Renal cortical epithelial cell (primary cell): ENCODE data around the gene EPB41L4A. TPM values are rescaled to one million over a fixed set of nuclear protein-coding genes. Genes with fewer than 3 reads are reported as not detected.
A peak's percentile ranks its signal among the peaks of the same experiment; 100 is the strongest.
"Not testable (repeated sequence)": the region's sequence is repeated elsewhere in the genome, so short reads cannot be mapped to it uniquely, and the experiment has no call there.

ENCODE experiments used
- DNase-seq: peaks from one replicate; pipeline ENCODE4 v3.0.0-alpha.2; 2011; ENCODE audit warnings: low read depth
- total RNA-seq: library from RNA; depleted of rRNA; stranded (reverse); fragments of >200 nt; gene quantifications from 2 replicates; pipeline ENCODE4 v1.2.3, GENCODE V29; 2014

EPB41L4A gene
- total RNA-seq, 1 donor from 2014 or later = 26.1 TPM

DNA sequence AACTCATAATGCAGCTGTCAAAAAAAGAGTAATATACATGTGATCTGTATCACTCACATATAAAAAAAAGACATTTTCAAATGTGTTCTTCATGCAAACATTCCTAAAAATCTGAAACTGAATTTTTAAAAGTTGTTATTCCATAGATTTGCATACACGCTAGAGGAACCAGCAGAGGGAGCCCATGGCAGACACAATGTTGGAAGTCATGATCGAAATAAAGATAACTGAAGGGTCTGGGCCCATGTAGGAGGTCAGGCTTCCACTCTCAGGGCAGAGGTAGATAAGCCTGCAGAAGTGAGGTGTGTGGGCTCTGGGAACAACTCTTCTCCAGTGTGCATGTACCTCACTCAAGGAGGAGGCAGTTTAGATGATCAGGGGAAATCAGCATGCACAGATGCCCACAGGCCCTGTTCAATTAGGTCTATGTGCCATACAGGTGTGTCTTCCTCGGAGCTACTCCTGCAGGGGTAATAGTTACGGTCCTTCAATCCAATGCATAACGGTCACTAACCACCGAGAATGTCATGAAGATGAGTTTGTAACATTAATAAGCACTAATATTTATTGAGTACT is 208.6 kb downstream of the EPB41L4A start:
- DNase-seq = peak; percentile 44

DNA sequence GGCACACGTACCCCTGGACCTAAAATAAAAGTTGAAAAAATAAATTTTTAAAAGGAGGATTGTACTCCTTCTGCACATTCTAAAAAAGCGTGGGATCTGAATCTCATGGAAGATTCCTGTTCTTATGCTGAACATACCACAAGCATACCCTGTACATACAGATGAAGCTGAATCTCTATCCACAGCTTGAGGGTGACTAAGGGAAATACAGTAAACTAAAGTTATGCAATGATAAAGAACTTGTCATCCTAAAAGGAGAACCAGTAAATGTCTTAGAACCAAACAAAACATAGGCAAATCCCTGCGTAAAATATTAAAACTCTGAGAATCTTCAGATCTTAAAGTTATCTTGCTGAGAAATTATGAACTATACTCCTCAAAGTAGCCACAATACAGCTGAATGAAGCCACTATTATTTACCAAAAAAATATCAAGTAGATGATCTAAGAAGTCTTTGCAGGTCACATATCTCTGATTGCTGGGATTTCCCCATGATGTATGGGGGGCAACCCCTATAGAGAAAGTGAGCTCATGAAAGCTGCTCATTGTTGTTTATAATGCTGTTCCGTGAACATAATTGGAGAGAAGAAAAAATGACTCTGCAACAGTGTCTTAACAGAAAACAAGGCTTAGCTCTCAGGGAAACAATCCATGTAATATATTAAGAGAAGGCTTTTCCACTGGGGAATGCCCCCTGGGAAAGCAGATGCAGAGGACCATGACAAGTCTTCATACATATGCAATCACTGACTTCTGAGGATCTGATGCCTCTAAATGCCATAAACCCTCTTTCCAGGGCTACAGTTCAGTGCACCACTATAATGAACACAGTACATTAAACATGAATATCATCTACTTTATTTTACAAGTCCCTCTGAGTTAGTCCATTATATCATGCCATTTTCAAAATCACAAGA is 210.1 kb downstream of the EPB41L4A start:
- DNase-seq = peak; percentile 51

DNA sequence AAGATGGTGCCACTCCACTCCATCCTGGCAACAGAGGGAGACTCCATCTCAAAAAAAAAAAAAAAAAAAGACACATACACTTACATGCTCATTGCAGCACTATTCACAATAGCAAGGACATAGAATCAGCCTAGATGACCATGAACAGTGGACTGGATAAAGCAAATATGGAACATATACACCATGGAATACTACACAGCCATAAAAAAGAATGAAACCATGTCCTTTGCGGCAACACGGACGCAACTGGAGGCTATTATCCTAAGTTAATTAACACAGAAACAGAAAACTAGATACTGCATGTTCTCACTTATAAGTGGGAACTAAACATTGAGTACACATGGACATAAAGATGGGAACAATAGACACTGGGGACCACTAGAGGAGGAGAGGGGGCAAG is 210.9 kb downstream of the EPB41L4A start:
- not testable (repeated sequence) for DNase-seq

DNA sequence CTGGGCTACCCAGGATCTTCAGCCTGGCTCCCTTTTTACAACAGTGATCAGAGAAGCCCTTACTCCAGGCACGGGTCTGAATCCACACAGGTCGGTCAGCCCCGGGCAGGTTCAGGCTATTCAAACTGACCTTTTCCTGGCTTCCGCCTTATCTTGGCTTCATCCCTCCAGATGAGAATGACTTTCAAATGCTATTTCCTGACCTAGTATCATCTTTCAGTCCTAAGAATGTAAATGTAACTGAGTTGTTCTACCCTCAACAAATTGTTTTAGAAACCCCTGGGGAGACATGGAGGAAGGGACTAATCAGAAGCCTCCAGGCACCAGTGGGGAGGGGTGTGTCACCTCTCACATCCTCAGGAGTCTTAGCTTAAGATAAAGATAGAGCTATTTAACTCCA is 213.2 kb downstream of the EPB41L4A start:
- no peak for DNase-seq

DNA sequence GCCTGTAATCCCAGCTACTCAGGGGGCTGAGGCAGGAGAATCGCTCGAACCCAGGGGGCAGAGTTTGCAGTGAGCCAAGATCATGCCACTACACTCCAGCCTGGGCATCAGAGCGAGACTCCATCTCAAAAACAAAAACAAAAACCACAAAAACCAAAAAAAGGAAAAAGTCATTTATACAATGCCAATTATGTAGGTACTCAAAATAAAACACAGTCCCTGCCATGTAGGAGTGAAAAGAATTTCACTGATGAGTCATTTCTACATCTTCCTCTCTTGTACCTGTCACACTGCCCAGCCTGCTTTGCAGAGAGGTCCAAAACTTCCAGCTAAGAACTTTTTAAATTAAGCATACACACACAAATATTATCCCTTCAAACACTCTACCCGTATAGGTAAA is 215.8 kb downstream of the EPB41L4A start:
- peak; percentile 40 for DNase-seq

DNA sequence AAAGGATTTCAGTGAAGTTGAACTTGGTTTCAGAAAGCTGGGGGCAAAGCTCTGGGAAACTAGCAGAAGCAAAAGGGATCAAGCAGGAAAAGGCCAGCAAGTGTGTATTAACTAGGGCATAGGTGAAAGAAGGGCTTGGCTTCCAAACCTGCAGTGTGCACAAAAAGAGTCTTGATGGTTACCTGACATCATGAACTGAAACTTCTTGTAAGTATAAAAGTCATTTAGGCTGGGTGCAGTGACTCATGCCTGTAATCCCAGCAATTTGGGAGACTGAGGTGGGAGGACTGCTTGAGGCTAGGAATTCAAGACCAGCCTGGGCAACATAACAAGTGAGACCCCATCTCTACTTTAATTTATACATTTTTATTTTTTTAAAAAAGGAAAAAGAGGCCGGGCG is 216.4 kb downstream of the EPB41L4A start:
- DNase-seq = no peak

DNA sequence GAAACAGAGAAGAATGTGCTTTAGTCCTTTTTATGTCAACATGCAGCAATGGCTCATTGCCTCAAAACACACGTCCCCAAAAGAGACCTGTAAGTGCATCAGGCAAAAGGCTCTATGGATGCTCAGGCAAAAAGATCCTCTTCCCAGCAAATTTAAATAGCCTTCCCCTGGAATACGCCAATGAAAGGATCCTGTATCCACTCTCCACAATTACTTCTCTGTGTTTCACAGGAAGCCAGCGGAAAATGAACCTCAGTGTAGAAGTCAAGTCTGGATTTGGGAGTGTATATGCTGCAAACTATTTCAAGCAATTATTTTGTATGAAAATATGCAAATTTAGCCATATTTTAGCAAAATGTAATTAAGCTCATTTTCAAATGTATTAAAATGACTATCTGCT is 217.9 kb downstream of the EPB41L4A start:
- no peak for DNase-seq

DNA sequence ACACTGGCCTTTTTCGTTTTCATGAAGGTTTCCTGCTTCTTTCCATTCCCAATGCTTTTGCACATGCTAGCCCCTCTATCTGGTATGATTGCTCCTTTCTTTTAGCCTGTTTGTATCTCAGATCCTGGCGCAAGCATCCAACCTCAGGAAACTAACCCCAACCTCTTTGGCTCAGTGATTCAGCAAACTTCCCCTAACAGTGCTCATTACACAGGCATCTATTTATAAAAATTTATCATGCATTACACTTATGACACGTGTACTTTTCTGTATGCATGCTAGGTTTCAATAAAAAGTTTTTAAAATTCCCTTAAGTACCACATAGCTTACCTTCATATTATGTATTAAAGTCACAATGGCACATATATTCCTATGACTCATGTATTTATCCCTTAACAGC is 218.9 kb downstream of the EPB41L4A start:
- no peak for DNase-seq

DNA sequence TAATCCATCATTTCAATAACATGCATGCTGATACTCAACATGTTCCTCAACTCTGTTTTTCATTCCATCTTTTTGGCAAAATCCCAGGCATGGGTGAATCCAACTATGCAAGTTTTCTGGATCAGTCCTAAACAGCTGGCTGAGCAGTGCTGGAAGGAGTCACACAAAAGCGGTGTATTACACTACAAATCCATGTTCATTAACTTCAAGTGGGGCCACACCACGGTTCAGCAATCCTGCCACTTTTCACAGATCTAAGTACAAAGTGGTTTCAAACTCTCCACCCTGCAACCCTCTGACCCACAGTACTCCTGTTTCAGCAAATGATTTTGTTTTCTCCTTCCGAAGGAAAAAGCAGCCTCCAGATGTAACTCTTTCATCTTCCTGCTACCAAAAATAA is 222.5 kb downstream of the EPB41L4A start:
- peak; percentile 56 for DNase-seq

DNA sequence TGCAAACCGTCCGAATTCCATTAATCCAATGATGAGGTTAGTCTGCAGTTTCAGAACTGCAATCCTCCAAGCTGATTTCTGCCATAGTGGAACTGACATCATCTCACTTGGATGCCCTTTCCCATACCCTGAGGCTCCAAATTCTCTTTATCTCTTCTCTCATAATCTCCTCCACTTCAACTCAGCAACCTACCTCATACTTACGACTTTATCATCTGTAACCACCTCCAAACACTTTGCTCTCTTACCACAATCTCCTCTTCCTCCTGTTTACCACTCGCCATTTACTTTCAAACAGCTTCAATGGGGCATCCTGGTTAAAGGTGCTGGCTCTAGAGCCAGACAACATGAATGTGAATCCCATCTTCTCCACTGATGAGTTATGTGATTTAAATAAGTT is 223.2 kb downstream of the EPB41L4A start:
- DNase-seq = no peak

DNA sequence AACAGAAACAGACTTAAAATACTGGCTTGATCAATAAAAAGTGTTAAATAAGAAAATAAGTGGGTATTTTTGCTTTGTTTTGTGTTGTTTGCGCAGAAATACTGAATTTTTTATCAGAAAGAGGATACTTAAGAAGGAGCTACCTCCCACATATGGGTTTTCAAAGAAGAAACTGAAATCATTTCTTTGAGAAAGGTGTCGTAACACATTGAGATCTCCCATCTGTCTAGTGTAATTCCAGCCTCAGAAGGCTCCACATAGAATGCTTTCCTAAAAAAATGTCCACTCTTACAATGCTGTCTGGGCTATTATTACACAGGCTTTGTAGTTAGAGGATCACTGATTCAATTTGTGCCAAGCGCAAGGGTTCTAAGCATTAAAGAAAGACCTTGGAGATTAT is 226.2 kb downstream of the EPB41L4A start:
- DNase-seq = no peak

DNA sequence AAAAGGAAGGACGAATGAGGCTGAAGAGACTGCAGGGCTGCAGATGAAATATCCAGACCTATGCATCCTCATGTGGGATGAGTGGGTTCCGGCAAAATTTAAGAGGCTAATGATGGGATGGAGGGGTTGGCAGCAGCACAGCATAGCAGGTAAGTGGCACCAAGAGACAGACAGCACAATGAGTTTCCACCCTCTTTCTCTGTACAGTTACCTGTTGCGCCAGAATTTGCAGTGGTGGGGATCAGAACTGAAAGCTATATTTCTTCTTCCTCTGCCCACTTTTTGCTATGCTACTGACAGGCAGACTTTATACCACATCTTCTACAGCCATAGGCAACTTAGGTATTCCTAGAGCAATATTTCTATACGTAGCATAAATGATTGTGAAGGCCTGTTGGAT is 227.0 kb downstream of the EPB41L4A start:
- no peak for DNase-seq

DNA sequence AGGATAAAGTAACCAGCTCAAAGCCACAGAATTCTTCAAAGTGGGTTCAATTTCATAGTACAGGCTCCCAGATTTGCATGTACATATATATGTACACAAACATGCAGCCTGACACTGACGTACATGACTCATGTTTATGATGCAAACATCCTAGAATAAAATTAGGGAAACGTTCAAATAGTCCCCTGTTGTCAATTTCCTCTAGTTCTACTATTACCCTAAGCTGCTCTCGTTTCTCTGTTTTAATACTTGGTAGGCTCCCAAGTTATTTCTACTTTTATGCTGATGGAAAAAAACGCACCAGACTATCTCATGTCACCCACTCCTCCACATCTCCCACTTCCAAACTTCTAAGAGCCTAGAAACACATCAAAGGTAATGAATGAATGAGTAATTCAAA is 229.7 kb downstream of the EPB41L4A start:
- no peak for DNase-seq

DNA sequence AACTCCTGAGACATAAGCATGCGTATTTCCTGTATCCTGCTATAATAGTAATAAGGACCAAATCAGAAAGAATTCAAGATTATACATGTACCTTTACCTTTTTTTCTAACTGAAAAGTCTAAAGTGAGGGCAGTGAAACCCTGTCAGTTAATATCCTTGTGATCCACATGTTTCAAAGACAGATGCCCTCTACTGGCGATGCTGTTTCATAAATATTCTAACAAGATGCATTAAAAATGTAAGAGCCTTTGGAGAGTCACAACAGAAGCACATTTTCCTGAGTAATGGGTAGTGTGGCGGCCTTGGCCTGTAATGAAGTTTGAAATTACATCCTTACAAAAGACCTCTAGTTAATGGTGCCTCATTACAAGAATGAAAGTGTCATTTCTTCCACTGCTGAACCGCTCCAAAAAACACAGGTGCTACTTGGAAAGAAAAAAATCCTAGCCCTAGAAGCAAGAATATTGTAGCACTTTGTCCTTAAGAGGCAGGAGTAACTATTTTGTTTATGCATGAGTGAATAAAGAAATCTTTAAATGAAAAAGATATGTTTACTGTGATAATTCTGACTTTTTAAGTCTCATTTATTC is 232.6 kb downstream of the EPB41L4A start:
- peak; percentile 69 for DNase-seq

DNA sequence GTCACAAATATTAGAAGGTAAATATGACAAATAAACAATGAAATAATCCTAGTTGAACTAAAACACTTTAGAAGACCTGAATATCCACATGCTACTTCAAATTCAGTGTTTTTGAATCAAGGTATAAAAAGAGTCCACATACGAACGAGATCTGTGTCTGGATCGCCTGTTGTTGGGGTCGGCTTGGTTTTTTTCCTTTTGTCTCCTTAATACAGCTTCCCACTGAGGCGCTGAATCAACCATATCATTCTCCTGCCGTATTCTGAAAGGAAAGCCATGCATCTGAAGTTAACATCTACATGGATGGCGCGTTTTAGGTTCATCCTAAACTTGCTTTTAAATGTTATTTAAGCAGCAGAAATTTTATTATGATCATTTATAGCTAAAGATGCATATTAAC is 235.2 kb downstream of the EPB41L4A start:
- no peak for DNase-seq

DNA sequence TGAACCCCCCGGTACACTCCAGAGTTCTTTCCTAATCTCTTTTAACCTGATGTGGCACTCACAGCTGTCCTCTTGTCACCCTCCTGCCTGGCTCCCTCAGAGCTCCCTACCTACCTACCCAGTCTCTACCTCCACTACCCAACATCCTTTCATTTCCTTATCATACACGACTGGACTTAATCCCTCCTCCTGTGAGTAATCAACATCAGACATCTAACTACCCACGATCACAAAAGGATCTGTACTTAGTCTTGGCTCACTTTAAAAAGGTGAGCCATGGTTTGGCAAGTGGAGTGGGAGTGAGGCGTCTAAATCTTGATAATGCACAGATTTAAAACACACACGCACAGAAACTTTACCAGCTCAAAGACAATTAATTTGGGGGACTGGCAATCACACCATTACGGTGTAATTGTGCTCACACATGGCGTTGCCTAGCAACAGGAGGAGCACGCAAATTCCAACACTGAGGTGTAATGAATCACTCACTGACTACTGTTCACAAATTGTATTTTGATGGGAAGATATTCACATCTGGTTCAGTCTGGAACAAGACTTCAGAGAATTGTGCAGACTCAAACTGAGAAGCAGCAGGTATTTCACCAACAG is 235.9 kb downstream of the EPB41L4A start:
- DNase-seq = peak; percentile 95

DNA sequence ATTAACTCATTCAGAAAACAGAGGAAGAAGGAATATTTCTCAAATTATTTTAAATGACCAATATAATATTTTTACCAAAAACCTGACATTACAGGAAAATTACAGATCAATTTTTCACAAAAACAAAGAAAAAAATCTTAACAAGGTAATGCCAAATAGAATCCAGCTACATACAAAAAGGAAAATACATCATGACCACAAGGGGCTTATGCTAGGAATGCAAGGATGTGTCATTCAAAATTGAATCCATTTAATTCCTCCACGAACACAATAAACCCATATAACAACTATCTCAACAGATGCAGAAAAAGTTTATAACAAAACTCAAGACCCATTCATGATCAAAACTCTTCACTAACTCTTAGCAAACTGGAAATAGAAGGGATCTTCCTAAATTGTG is 239.8 kb downstream of the EPB41L4A start:
- no peak for DNase-seq

DNA sequence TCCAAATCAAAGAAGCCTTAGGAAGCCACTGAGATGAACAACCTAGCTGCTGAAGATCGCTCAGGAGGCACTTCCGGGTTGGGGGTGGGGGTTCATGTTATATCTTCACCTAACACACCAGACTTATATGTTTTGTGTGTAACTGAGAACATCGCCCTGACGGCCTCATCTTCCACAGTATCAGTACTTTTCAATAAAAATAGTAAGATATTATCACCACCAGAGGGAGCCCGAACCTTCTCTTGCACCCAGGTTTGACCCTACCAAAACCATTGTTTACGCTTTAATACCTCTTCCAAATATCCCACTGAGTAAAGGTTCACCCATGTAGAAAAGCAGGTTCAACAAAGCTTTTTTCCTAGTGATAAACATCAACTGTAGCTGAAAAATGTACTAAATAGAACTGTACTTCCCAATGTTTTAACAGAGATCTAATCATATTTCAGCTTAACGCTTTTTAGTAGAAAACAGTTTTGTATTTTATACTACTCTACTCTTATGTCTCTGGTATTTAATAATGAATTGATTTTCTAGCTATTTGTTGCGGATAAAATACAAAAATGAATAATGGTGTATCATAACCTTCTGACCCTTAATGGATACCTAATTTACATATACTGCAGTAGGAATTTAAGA is 244.0 kb downstream of the EPB41L4A start:
- DNase-seq = peak; percentile 54

DNA sequence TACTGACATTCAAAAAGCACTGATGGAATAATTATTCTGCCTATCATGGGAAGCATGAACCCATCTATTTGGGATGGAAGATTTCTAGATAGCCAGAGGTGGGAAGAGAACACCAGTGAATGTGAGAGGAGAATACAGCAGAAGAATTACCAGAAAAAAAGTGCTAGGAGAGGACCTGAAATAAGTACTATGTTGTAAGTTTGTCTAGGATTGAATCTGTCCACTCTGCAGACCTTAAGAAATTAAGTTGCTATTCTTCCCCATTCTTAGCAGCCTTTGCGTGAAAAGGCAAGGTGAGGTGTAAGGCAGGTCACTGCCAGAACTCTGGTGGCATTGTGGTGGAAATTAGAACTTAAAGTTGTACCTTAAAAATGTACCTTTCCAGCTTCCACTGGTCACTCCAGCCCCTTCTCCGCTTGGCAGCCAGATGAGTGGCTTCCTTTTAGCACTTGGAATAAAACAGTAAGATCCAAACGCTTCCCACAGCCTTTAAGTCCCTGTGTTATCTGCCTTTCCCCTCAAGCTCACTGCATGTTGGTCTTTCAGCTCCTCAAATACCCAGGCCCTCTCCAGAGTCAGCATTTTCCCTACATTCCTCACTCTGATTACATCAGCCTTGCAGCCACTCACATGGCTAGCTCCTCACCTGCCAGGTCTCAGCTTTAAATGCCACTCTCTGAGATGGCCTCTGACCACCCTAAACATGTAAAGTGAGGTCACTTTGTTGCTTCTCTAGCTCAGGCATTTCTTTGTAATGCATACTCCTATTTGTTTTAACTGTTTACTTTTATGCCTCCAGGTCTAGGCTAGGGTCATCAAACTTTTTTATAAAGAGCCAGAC is 253.0 kb downstream of the EPB41L4A start:
- no peak for DNase-seq

DNA sequence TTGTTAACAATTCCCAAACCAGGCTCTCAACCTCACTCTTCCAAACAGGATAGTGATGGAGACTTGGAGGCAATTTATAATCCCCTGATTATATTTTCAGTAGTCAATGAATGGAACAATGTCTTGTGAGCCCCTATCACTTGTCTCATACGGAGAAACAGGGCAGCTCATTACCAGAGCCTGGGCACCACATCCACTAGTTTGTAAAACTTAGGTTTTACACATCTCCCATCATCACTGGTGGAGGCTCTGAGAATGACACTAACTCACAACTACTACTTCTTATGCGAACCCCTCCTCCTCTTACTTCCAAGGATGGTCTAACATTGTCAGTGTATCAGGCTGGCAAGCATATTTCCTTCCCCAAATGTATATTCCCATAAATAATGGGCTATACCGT is 253.7 kb downstream of the EPB41L4A start:
- DNase-seq = no peak

DNA sequence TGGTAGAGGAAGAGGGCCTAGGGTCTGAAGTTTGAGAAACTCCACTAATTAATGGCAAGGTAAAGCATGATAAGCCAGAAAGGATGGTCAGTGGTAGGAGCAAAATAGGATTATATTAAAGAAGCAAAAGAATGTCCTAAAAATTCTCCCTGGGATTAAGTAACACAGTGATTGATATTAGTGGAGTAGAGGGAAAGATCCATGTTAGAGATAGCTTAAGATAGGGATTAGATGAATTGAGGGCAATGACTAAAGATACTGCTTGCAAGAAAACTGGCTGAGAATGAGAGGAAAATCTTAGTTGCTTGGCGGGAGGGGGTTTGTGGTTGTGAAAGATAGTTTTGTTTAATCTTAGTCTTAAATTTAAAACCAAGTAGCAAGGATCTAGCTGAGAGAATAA is 255.6 kb downstream of the EPB41L4A start:
- no peak for DNase-seq
